GM21619 (cell line): Measurements from ENCODE around the gene NFASC.
A peak's percentile ranks its signal among the peaks of the same experiment; 100 is the strongest.

Experiments
- ATAC-seq: cut with Tn5 transposase; IDR thresholded peaks from one replicate; pipeline ENCODE4 v1.9.1; 2021; ENCODE audit not compliant: unreplicated experiment

The NFASC gene

DNA sequence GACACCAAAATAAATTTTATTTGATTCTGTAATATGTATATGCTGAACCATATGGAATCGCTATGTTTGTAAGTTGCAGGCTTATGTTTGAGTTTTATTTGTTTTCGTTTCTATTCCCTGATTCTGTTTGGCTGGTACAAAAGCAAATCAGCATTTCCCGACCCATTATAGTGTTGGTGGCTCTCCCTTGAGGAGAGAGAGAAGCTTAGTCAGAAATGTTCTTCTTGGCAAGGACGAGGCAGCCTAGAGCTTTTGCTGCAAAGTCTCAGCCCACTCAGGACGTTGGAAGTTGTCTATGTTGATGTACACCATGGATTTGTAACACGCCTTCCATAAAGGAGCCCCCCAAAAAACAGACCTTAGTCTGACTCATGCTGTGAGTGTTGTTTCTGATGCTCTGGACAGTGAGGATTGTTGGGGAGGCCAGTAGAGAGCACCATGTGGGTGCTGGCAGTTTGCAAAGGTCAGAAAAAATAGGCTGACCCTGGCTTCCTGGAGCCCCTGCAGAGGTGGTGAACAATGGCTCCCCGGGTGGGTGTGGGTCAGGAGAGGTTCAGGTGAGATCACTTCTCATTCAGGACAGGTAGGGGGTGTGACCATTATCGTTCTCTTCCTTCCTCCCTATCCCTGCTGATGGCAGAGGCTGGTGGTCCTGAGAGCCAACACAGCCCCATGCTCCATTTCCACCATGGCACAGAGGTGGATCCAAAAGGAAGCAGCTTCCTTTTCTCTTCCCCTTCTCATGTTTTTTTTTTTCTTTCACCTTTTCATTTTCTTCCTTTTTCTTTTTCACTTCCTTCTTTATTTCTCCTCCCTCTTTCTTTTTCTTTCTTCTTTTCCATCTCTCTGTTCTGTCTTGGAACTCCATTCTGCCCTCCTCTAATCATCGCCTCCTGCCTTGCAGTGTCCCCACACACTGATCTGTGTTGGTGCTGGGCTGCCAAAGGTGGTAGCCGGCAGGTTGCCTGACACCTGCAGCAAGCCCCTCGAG, 88.0 kb downstream of the NFASC start:
- ATAC-seq = no peak

- no peak for ATAC-seq
Measured at GRCh38 chr1:204959374-204959773, 88.7 kb downstream of the NFASC start.

- no peak for ATAC-seq
Measured at GRCh38 chr1:204959836-204960235, 89.2 kb downstream of the NFASC start.

DNA sequence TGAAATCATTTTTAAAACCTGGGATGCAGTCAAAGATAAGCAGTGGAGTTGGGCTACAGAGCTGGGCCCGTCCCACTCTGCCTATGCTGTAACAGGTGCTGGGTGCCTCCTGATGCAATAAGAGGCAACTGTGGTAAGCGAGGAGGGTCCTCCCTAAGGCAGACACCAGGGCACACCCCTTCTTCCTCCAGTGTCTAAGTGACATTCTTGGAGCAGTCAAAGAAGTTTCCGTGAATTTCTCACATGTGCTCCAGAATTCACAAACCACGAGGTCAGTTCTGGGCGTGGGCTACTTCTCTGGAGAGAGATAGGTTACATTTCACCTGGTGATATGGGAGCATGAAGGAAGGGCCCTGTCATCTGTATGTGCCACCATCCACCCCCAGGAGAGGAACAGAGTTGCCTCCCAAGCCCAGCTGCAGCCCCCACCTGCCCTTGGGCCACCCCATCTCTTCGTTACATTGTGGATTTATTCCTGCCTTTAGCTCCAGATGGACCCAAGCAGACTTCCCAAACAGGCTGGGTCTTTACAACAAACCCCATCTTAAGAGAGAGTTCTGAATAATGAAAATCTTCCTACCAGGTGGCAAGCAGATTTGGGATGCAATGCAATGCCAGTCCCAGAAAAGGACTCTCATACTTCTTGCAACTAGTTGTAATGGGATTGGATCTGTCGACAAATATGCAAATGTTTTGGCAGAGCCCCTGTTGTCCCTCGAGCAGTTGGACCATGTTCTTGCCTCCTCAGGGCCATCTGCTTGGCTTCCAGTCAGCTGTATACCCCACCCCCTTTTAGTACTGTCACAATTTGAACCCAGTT, 89.9 kb downstream of the NFASC start:
- no peak for ATAC-seq

- no peak for ATAC-seq
Measured at GRCh38 chr1:204961765-204962419, 91.2 kb downstream of the NFASC start.

DNA sequence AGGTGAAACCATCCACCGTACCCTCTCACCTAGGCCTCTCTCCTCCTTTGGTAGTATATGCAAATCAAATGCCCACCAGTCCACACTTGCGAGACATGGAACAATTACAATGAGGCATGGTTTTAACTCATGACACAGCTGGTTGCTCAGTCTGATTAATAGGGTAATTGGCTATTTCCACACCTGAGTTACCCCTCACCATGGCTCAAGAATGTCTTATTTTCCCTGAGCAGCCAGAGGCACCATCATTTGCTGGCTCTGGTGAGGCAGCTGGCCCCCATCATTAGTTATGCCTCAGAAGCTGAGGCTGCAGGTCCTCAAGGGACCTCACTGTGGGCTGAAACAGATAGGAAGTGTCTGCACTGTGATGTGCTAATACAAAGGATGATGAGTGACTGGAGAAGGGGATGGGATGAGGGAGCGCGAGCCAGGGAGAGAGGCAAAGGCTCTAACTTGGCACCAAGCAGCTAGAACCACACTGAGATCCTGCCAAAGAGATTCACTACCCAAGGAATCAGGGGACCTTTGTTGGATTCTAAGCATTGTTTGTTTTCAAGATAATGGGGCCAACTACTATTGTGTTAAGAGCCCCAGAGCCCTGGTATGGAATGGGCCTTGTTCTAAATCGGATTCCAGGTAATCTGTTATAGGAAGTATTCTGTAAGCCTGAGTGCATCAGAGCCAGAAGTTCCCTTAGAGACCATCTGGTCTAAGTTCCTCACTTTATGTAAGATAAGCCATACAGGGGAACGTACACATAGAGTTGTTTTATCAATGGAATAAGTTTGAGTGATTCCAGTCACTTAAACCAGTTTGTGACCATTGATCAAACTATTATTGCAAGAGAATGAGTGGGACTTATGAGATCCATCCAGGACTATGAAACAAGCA, 92.3 kb downstream of the NFASC start:
- no peak for ATAC-seq

DNA sequence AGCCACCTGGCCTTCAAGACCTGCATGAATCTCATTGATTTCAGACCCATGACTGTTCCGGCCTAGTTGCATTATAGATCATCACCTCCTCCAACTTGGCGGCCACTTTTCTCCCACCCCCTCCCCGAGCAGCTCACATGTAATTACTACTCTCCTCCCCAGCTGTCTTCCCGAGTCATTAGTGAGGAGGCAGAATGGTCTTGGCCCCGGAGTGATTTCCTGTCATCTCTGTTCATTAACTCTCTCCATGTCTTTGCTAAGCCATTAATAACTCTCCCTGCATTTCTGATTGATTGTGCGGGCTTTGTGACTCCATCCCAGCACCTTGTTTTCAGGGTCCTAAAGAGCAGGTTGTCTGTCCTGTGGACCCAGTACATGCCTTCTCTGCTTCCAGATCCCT, 96.8 kb downstream of the NFASC start:
- no peak for ATAC-seq

- no peak for ATAC-seq
Measured at GRCh38 chr1:204968135-204968534, 97.5 kb downstream of the NFASC start.

- ATAC-seq = no peak
Measured at GRCh38 chr1:204968951-204969350, 98.3 kb downstream of the NFASC start.

GRCh38 chr1:204970937-204971336, 100.3 kb downstream of the NFASC start:
- ATAC-seq = no peak

- no peak for ATAC-seq
Measured at GRCh38 chr1:204971517-204972336, 101.1 kb downstream of the NFASC start.

DNA sequence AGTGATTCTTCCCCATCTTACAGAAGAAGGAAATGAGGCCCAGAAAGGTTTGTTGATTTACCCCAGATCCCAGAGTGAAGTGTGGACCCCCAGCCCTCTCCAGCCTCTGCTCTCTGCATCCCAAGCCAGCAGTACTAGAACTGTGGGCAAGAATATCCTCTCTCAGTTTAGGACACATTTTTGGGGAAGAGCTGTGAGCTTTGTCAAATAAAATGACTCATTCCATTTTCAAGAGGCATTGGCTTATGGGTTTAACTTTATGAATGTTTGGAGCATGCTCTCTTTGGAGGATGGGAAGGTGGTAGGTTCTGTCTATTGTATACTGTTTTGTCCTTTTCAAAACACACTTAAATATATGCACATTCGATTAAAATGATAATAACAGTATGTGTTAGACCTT, 101.8 kb downstream of the NFASC start:
- ATAC-seq = no peak

DNA sequence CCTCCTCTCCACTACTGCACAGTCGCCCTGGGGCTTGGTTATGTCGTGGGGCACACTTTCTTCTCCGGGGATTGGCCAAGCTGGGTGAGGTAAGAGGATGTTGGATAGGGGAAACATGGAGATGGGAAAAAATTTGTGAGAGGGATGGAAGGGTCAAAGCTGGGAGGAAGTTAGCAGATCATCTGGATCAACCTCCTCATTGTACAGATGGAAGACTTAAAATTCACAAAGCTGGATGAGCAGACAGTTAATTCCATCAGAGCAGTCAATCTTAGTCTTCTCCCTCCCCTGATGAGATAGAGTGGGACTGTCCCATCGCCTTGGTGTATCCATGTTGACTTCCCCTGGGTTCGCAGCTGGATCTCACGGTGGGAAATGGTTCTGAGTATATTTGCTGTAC, 102.8 kb downstream of the NFASC start:
- ATAC-seq = no peak

DNA sequence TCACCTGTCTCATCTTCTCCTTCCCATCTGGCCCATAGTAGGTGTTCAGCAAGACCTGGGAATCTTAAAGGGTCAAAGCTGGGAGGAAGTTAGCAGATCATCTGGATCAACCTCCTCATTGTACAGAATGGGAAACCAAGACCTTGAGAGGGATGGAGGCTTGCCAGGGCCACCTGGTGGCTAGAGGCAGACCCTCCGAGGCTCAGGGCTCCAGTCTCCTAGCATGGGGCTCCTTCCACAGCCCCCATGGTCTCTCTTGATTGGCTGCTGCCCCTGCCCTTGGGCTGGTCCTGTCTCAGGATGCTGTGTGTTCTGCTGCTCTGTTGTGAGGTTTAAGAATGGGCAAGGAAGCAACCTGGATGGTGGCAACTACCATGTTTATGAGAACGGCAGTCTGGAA, 103.7 kb downstream of the NFASC start:
- ATAC-seq = no peak

- ATAC-seq = no peak
Measured at GRCh38 chr1:204975021-204975420, 104.4 kb downstream of the NFASC start.

GRCh38 chr1:204975568-204976235, 105.0 kb downstream of the NFASC start:
- ATAC-seq = peak; percentile 67

DNA sequence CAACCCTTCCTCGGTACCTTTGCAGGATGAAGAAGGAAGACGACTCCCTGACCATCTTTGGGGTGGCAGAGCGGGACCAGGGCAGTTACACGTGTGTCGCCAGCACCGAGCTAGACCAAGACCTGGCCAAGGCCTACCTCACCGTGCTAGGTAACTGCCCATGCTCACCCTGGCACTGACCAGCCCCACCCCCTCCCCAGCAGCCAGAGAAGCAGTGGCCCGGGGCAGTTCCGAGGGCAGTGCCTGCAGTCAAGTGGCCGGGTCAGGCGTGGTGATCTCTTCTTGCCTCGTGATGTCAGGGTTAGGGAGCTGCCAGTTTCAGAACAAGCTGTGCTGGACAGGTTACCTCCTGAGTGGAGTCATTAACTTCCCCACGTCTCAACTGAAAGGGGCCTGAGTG, 106.0 kb downstream of the NFASC start:
- no peak for ATAC-seq

- no peak for ATAC-seq
Measured at GRCh38 chr1:204977318-204977717, 106.7 kb downstream of the NFASC start.

DNA sequence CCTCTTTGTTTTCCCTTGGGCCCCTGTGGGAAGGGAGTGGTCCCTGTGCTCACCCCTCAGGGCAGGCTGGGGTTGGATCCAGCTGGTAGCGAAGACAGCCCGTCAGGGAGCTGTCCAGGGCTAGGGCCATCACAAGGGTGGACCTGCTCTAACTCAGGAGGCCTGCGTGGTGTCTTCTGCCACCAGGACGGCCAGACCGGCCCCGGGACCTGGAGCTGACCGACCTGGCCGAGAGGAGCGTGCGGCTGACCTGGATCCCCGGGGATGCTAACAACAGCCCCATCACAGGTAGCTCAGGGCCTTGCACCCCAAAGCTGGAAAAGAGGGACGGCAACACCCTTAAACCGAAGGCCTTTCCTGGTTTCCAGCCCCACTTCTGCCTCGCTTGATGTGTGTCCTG, 108.1 kb downstream of the NFASC start:
- ATAC-seq = no peak
